SH-SY5Y (cell line): ENCODE measurements around the gene SEMA6B.

Experiments
- GATA2 ChIP-seq: IDR thresholded peaks from 2 replicates; pipeline ENCODE4 v1.6.1; 2011; ENCODE audit warnings: mild to moderate bottlenecking, low read depth, low read length
- GATA3 ChIP-seq: IDR thresholded peaks from 2 replicates; pipeline ENCODE4 v1.6.1; 2011; ENCODE audit warnings: low read depth, mild to moderate bottlenecking, low read length, moderate library complexity

DNA sequence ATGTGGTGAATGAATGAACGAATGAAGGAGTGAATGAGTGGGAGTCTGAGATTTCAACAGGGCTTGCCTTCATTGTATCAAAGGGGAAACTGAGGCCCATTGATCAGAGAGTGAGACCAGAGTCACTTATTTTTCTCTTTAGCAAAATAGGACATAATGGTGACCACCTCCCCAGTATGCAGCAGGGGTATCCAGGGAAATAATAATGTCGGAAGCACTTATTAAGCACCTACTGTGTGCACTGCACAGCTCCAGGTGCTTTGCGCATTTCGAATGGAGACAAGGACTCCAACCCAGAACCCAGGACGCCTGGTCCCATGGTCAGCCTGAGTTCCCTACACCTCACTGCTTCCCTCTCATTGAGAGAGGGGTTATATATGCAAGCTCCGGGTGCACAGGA, 26.8 kb upstream of the SEMA6B start:
- TF ChIP-seq GATA3: no peak
- no peak for TF ChIP-seq GATA2
